MCF 10A (cell line): ENCODE results near the gene HACL1. TPM values are rescaled to one million over a fixed set of nuclear protein-coding genes. Genes with fewer than 3 reads are reported as not detected.

Source experiments
- BruUV-seq: library from RNA; stranded (reverse); fragments of 400-500 nt; replicated peaks from 2 replicates; lab custom pipeline; 2021; lab: Mats Ljungman, UMichigan
- CTCF ChIA-PET: fragments of 300-600 bp; sonication (Branson Sonifier 250); formaldehyde crosslinking; extraction: SDS; loops from one replicate; lab custom pipeline; 2021; ENCODE audit warnings: antibody characterized with exemption, inconsistent platforms; lab: Yijun Ruan, JAX
- POLR2A ChIA-PET: fragments of 300-600, 350-650 bp; sonication (Branson Sonifier 250); formaldehyde crosslinking; extraction: SDS; loops from one replicate; lab custom pipeline; 2020; ENCODE audit warnings: antibody characterized with exemption, inconsistent platforms; lab: Yijun Ruan, JAX
- DNase-seq: peaks from one replicate; pipeline ENCODE4 v3.0.0-alpha.2; 2018; ENCODE audit not compliant: unreplicated experiment
- H3K27ac Mint-ChIP-seq: one replicate; pipeline ENCODE4 v1.8.0; 2022; ENCODE audit warnings: mild to moderate bottlenecking, low read depth, mixed read lengths; ENCODE audit not compliant: unreplicated experiment
- H3K27me3 Mint-ChIP-seq: one replicate; pipeline ENCODE4 v1.8.0; 2022; ENCODE audit warnings: mixed read lengths; ENCODE audit not compliant: insufficient read depth, unreplicated experiment
- H3K36me3 Mint-ChIP-seq: one replicate; pipeline ENCODE4 v1.8.0; 2022; ENCODE audit warnings: mild to moderate bottlenecking, moderate library complexity, mixed read lengths; ENCODE audit not compliant: insufficient read depth, unreplicated experiment
- H3K4me1 Mint-ChIP-seq: one replicate; pipeline ENCODE4 v1.8.0; 2022; ENCODE audit warnings: mixed read lengths; ENCODE audit not compliant: insufficient read depth, unreplicated experiment
- H3K4me3 Mint-ChIP-seq: one replicate; pipeline ENCODE4 v1.8.0; 2022; ENCODE audit warnings: mild to moderate bottlenecking, moderate library complexity, mixed read lengths; ENCODE audit not compliant: unreplicated experiment
- H3K9me3 Mint-ChIP-seq: one replicate; pipeline ENCODE4 v1.8.0; 2022; ENCODE audit warnings: mixed read lengths; ENCODE audit not compliant: unreplicated experiment
- CTCF ChIP-seq: fragments of 200-600 bp; IDR thresholded peaks from one replicate; pipeline ENCODE4 v1.8.0; 2022; ENCODE audit warnings: antibody characterized with exemption, mild to moderate bottlenecking; ENCODE audit not compliant: unreplicated experiment
- intact Hi-C: fragments of 100-400 bp; cut with micrococcal nuclease; formaldehyde crosslinking; loops from 2 replicates; pipeline ENCODE4 v1.14.1; 2022
- total RNA-seq: library from RNA; stranded (reverse); gene quantifications from 2 replicates; pipeline ENCODE4 v1.2.3, GENCODE V29; 2022

The HACL1 gene
- total RNA-seq, 1 experiment from 2014 or later, result 19.6 TPM

DNA sequence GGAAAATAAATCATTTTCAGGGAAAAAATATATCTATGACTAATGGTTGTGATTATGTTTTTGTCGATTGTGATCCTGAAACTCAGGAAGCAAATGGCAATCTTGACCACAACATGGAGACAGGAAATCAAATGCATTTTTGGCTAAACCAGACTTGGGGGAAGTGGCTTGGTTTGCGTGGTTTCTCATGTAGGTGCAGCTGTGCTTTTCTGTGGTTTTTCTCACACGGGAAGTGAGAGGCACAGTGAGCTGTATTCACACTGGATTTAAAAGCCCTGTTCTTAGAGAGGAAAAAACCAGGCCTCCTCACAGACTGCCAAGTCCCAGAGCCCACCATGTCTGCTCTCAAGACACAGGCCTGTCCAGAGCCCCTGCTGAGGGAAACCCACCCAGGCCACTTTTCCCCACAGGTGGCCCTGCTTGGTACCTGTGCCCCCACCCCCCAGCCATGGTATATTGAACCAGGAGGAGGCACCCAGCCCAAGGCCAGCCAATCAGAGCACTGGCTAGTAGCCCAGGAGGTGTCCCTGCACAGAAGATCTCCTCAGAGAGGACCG is 46.3 kb upstream of the HACL1 start:
- peak; percentile 81 for DNase-seq
- POLR2A ChIA-PET, result interaction anchor here (0.6 to 4.1 kb wide), 6 partner anchors 12 to 144 kb away, joined by 3 to 51 read pairs (median 4); no protein-coding TSS in a partner anchor
- Mint-ChIP-seq H3K9me3 (peaks cover 4% of the 10 kb centered on the region), H3K4me1 (peaks cover 37% of the 10 kb centered on the region), H3K4me3 (peak overlapping the region; percentile 64), H3K36me3 (peaks cover 19% of the 10 kb centered on the region), H3K27me3 (no peaks in the 10 kb centered on the region), H3K27ac (peak overlapping the region; percentile 93)
- intact Hi-C loops, result loop anchor here (1.0 to 5.0 kb wide), 3 partner anchors 17 to 165 kb away; partner anchors contain the start of gene ANKRD28
- BruUV-seq, result no TSS peak
- no peak for TF ChIP-seq CTCF
- CTCF ChIA-PET, result interaction anchor here (1.0 to 4.6 kb wide), 2 partner anchors 10 to 17 kb away, joined by 3 to 24 read pairs; no protein-coding TSS in a partner anchor

DNA sequence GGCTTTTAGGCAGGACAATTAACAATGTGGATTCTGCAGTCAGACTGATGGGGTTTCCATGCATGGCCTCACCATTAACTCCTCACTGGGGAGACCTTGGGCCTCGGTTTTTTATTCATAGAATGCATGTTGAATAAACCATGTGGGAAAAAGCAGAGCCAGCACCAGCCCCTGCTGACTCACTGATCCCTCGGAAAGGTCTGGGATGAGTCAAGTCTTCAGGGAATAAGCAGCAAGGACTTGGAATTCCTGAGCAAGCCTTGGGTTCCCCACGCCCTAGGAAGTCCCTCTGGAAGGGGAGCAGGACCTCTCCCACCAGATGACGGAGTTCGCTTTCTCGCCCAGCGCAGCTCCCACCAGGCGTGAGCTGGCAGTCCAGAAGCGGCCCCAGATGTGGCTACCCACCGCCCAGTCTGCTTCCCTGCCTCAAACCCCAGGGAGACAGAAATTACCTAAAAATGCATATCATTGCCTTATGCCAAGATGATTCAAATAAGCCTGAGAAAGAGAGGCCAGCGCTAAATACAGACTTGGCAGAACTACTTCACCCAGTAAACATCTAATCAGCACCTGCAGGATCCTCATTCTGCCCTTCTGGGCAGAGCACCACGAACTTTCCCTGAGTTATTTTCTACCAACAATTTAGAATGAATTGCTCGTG is 45.6 kb upstream of the HACL1 start:
- CTCF ChIA-PET, result interaction anchor here (1.0 to 4.6 kb wide), 2 partner anchors 10 to 16 kb away, joined by 3 to 24 read pairs; no protein-coding TSS in a partner anchor
- TF ChIP-seq CTCF, result no peak
- no TSS peak for BruUV-seq
- peaks cover 37% of the 10 kb centered on the region for H3K4me1 Mint-ChIP-seq
- no peaks in the 10 kb centered on the region for H3K27me3 Mint-ChIP-seq
- peak overlapping the region; percentile 64 for H3K4me3 Mint-ChIP-seq
- intact Hi-C loops, result loop anchor here (1.0 to 5.0 kb wide), 3 partner anchors 17 to 165 kb away; partner anchors contain the start of gene ANKRD28
- DNase-seq, result peak; percentile 97
- H3K9me3 Mint-ChIP-seq, result peaks cover 4% of the 10 kb centered on the region
- peak overlapping the region; percentile 93 for H3K27ac Mint-ChIP-seq
- H3K36me3 Mint-ChIP-seq, result peaks cover 19% of the 10 kb centered on the region
- POLR2A ChIA-PET, result interaction anchor here (0.6 to 4.1 kb wide), 9 partner anchors 11 to 413 kb away, joined by 3 to 51 read pairs (median 5); partner anchors contain the start of genes BTD and HACL1

DNA sequence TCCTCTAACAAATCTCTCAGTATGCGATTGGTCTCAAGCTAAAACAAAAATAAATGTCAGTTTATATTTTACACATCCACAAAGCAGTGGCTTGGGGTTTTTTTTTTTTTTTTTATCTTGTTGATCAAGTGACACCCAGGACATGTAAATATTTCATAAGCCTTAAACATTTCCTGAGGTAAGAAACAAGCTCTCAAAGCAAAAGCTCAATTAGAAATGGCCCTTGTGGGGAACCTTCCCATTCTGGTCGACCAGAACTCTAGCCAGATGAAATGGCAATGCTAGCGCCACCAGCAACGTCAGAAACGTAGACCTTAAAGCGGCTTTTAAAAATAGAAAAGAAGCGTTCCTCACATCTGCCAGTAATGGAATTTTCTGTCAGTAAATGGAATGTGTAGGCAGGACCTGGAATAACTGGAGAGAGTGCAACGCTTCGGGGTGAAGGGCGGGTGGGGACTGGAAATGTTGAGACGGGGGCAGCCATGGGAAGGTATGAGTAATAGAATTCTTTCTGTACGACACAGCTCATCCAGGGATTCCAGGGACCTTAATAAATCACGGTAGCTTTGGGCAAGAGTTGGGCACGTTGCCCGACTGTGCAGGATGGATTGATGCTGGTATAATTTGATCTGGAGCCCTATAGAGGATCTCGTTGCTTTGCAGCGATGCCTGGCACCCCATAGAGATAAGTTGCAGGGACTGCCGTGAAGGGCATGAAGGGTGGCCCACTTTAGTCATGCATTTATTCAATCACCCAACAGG is 44.6 kb upstream of the HACL1 start:
- POLR2A ChIA-PET, result interaction anchor here (0.6 to 4.1 kb wide), 12 partner anchors 10 to 414 kb away, joined by 3 to 51 read pairs (median 4); partner anchors contain the start of genes ANKRD28, BTD and HACL1
- H3K27me3 Mint-ChIP-seq, result no peaks in the 10 kb centered on the region
- intact Hi-C loops, result loop anchor here (5.0 kb wide), 1 partner anchor 166 kb away; no protein-coding TSS in a partner anchor
- H3K9me3 Mint-ChIP-seq, result peaks cover 4% of the 10 kb centered on the region
- CTCF ChIA-PET, result interaction anchor here (0.6 to 4.6 kb wide), 6 partner anchors 10 to 412 kb away, joined by 3 to 24 read pairs (median 4); no protein-coding TSS in a partner anchor
- no TSS peak for BruUV-seq
- peak overlapping the region; percentile 93 for H3K27ac Mint-ChIP-seq
- TF ChIP-seq CTCF, result no peak
- H3K4me3 Mint-ChIP-seq, result peak overlapping the region; percentile 64
- peaks cover 19% of the 10 kb centered on the region for H3K36me3 Mint-ChIP-seq
- DNase-seq, result peak; percentile 96
- H3K4me1 Mint-ChIP-seq, result peaks cover 37% of the 10 kb centered on the region
